HCT116 (cell line): ENCODE measurements around the gene P2RY14. TPM values are rescaled to one million over a fixed set of nuclear protein-coding genes. Genes with fewer than 3 reads are reported as not detected.

Source experiments
- ATAC-seq: fragments of 200-7000 bp; cut with Tn5 transposase; 2 replicates; pipeline ENCODE4 v1.9.1; 2020; ENCODE audit warnings: mild to moderate bottlenecking, moderate library complexity
- BruUV-seq: library from RNA; stranded (reverse); fragments of 400-500 nt; replicated peaks from 2 replicates; lab custom pipeline; 2021; lab: Mats Ljungman, UMichigan
- CTCF ChIA-PET: fragments of 300-600 bp; sonication (Branson Sonifier 250); formaldehyde crosslinking; loops from one replicate; lab custom pipeline; 2021; ENCODE audit warnings: antibody characterized with exemption; lab: Charles Lee
- POLR2A ChIA-PET: fragments of 300-600, 350-600 bp; sonication (Branson Sonifier 250); formaldehyde crosslinking; loops from one replicate; lab custom pipeline; 2021; ENCODE audit warnings: antibody characterized with exemption; lab: Charles Lee
- RAD21 ChIA-PET, 2 experiments: fragments of 300-600 bp; sonication (Branson Sonifier 250); formaldehyde crosslinking; loops; one replicate each; lab custom pipeline; 2023; ENCODE audit warnings: low total read pairs in 2 of 2; ENCODE audit not compliant: uncharacterized antibody in 2 of 2, unreplicated experiment in 2 of 2, low non-redundant PET in 1 of 2; lab: Charles Lee
- DNase-seq: peaks from one replicate; pipeline ENCODE4 v3.0.0-alpha.2; 2010; ENCODE audit warnings: low read depth, low spot score
- H2AFZ ChIP-seq: fragments of 200-600 bp; shearing (Covaris generic), sonication (generic); 2 replicates; pipeline ENCODE4 v1.6.1; 2017; ENCODE audit warnings: low read depth, mixed run types, mixed read lengths, antibody characterized with exemption, low read length; ENCODE audit not compliant: poor library complexity, severe bottlenecking
- H3K27ac ChIP-seq: 2 replicates; pipeline ENCODE4 v1.5.1; 2012; ENCODE audit warnings: low read depth, low read length
- H3K27me3 ChIP-seq: fragments of 200-600 bp; sonication (generic); 2 replicates; pipeline ENCODE4 v1.6.1; 2016; ENCODE audit warnings: mixed run types, low read length, mixed read lengths; ENCODE audit not compliant: insufficient read depth
- H3K36me3 ChIP-seq, 2 experiments: fragments of 200-500 bp in 1 of 2; fragments of 200-600 bp in 1 of 2; sonication (Bioruptor generic) in 1 of 2; sonication (generic) in 1 of 2; 2 replicates each; pipeline versions ENCODE4 v1.5.1 to v1.6.1; 2014 to 2016; ENCODE audit warnings: low read length in 2 of 2, inconsistent platforms in 1 of 2, mixed read lengths in 1 of 2, mixed run types in 1 of 2; ENCODE audit not compliant: insufficient read depth in 2 of 2, control insufficient read depth in 1 of 2
- H3K4me1 ChIP-seq, 2 experiments: fragments of 200-600 bp in 1 of 2; sonication (generic) in 1 of 2; 2 replicates each; pipeline versions ENCODE4 v1.5.1 to v1.6.1; 2012 to 2017; ENCODE audit warnings: low read length in 2 of 2, inconsistent platforms in 1 of 2, mild to moderate bottlenecking in 1 of 2, mixed read lengths in 1 of 2, mixed run types in 1 of 2, moderate library complexity in 1 of 2; ENCODE audit not compliant: insufficient read depth in 2 of 2, control insufficient read depth in 1 of 2
- H3K4me2 ChIP-seq: fragments of 200-600 bp; sonication (generic); 2 replicates; pipeline ENCODE4 v1.6.1; 2017; ENCODE audit warnings: mixed run types, low read length, mixed read lengths
- H3K4me3 ChIP-seq, 2 experiments: fragments of 200-600 bp in 1 of 2; sonication (generic) in 1 of 2; replicated peaks in 1 of 2; 2 replicates each; pipeline ENCODE4 v1.5.1; 2011 to 2016; ENCODE audit warnings: low read length in 2 of 2, control low read depth in 1 of 2, low read depth in 1 of 2, mild to moderate bottlenecking in 1 of 2, mixed read lengths in 1 of 2, mixed run types in 1 of 2
- H3K79me2 ChIP-seq: fragments of 200-600 bp; sonication (generic); 2 replicates; pipeline ENCODE4 v1.6.1; 2017; ENCODE audit warnings: mild to moderate bottlenecking, mixed run types, low read length, moderate library complexity, mixed read lengths; ENCODE audit not compliant: insufficient read depth
- H3K9ac ChIP-seq: fragments of 200-600 bp; sonication (generic); 2 replicates; pipeline ENCODE4 v1.6.1; 2016; ENCODE audit warnings: low read length, mixed read lengths
- H3K9me2 ChIP-seq: fragments of 200-600 bp; sonication (generic), shearing (Covaris generic); 2 replicates; pipeline ENCODE4 v1.6.1; 2017; ENCODE audit warnings: mixed run types, mild to moderate bottlenecking, moderate library complexity; ENCODE audit not compliant: insufficient read depth
- H3K9me3 ChIP-seq, 2 experiments: fragments of 200-500 bp in 1 of 2; fragments of 200-600 bp in 1 of 2; sonication (Bioruptor generic) in 1 of 2; sonication (generic) in 1 of 2; 2 replicates each; pipeline ENCODE4 v1.6.1; 2014 to 2017; ENCODE audit warnings: low read length in 2 of 2, mixed read lengths in 2 of 2, inconsistent platforms in 1 of 2, low read depth in 1 of 2, mild to moderate bottlenecking in 1 of 2, mixed run types in 1 of 2, moderate library complexity in 1 of 2; ENCODE audit not compliant: control insufficient read depth in 1 of 2, insufficient read depth in 1 of 2
- H4K20me1 ChIP-seq: fragments of 200-600 bp; sonication (generic), shearing (Covaris generic); 2 replicates; pipeline ENCODE4 v1.6.1; 2017; ENCODE audit warnings: mixed run types, mild to moderate bottlenecking, moderate library complexity; ENCODE audit not compliant: insufficient read depth
- EZH2phosphoT487 ChIP-seq: fragments of 200-600 bp; IDR thresholded peaks from 2 replicates; pipeline ENCODE4 v1.6.1; 2018; ENCODE audit warnings: antibody characterized with exemption, borderline replicate concordance
- FOSL1 ChIP-seq: IDR thresholded peaks from 2 replicates; pipeline ENCODE4 v1.6.1; 2012; ENCODE audit warnings: low read depth
- POLR2A ChIP-seq: IDR thresholded peaks from 2 replicates; pipeline ENCODE4 v1.7.0; 2011; ENCODE audit warnings: borderline replicate concordance; ENCODE audit not compliant: insufficient read depth, insufficient read length; ENCODE audit errors: extremely low read depth
- RAD21 ChIP-seq: IDR thresholded peaks from 2 replicates; pipeline ENCODE4 v1.6.1; 2012; ENCODE audit warnings: low read depth, mild to moderate bottlenecking
- SIN3A ChIP-seq: IDR thresholded peaks from 2 replicates; pipeline ENCODE4 v1.6.1; 2012; ENCODE audit warnings: low read depth
- YY1 ChIP-seq: IDR thresholded peaks from 2 replicates; pipeline ENCODE4 v1.6.1; 2011; ENCODE audit warnings: low read length, low read depth, moderate library complexity, mild to moderate bottlenecking; ENCODE audit not compliant: insufficient replicate concordance; ENCODE audit errors: extremely low read depth
- ZNF274 ChIP-seq: fragments of 200-500 bp; sonication (Bioruptor generic); IDR thresholded peaks from 2 replicates; pipeline ENCODE4 v1.6.1; 2014; ENCODE audit warnings: mild to moderate bottlenecking, low read depth, low read length, inconsistent platforms
- intact Hi-C: fragments of 100-400 bp; cut with micrococcal nuclease; formaldehyde crosslinking; loops from 2 replicates; pipeline ENCODE4 v1.10.0; 2022
- total RNA-seq: library from RNA; stranded (reverse); gene quantifications from one replicate; pipeline ENCODE4 v1.2.1, GENCODE V29; 2021; ENCODE audit not compliant: unreplicated experiment
- TF ChIP-seq, protein P1 (sequence below): IDR thresholded peaks from 2 replicates; pipeline ENCODE4 v1.6.1; 2011; ENCODE audit warnings: mild to moderate bottlenecking, low read length, moderate library complexity; ENCODE audit not compliant: insufficient replicate concordance; ENCODE audit errors: extremely low read depth
- TF ChIP-seq, protein P2 (sequence below), 3 experiments: fragments of 200-600 bp in 1 of 3; sonication (generic) in 1 of 3; IDR thresholded peaks in 2 of 3; conservative IDR thresholded peaks in 1 of 3; 2 replicates each; pipeline ENCODE4 v1.5.1; 2012 to 2017; ENCODE audit warnings: low read depth in 2 of 3, low read length in 2 of 3, antibody characterized with exemption in 1 of 3, borderline replicate concordance in 1 of 3, control low read depth in 1 of 3, mild to moderate bottlenecking in 1 of 3, mixed read lengths in 1 of 3, mixed run types in 1 of 3, moderate library complexity in 1 of 3; ENCODE audit not compliant: insufficient read depth in 1 of 3
- TF ChIP-seq, protein P3 (sequence below): IDR thresholded peaks from 2 replicates; pipeline ENCODE4 v1.6.1; 2012; ENCODE audit warnings: low read depth
- TF ChIP-seq, protein P4 (sequence below): IDR thresholded peaks from 2 replicates; pipeline ENCODE4 v1.6.1; 2012

Gene P2RY14
- total RNA-seq, 1 experiment from 2014 or later: not detected

DNA sequence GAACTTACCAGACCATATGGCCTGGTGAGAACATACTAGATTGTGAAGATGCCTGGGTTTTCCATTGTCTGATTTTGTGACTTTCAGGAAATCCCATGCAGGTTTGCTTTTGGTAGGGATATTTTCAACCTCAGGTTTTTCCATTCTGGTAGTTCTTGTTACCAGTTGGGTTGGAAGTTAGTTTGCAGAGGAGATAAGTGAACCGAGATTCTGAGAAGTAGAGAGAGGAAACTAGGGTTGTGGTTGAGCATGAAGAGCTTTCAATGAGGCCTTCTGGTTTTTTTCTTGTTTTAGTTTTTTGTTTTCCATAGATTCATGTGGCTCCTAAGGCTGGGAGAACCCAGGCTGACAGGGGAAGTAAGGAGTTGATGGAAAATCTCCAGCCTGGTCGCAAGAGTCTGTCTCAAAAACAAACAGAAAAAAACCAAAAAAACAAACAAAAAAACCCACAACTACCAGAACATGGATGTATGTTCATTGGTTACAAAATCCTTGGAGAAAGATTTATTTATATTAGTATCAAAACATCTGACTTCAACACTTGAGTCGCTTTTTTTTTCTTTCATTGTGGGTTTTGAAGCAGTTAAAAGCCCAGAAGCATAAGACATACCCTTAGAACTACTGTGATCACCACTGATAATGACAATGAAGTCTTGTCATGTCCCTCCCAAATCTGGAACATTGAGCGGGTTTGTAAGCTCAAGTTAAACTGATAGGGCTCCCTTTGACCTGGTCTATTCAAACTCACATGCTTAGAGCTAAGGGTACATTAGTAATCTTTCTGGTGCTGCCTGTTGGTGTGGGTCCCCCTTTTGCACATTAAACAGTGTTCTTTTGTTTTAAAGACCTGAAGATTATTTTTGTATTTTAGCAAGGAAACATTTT lies 78.5 kb downstream of the P2RY14 start:
- H3K9me3 ChIP-seq: no peaks in the 10 kb centered on the region
- H4K20me1 ChIP-seq: no peaks in the 10 kb centered on the region
- H3K4me3 ChIP-seq: no peak overlapping the region
- no peak overlapping the region for H3K9ac ChIP-seq
- CTCF ChIA-PET: no interaction called here
- H3K4me2 ChIP-seq: no peak overlapping the region
- TF ChIP-seq POLR2A (no peak), EZH2phosphoT487 (no peak), RAD21 (no peak), YY1 (no peak), FOSL1 (no peak), ZNF274 (no peak), SIN3A (no peak)
- TF ChIP-seq, protein P1, sequence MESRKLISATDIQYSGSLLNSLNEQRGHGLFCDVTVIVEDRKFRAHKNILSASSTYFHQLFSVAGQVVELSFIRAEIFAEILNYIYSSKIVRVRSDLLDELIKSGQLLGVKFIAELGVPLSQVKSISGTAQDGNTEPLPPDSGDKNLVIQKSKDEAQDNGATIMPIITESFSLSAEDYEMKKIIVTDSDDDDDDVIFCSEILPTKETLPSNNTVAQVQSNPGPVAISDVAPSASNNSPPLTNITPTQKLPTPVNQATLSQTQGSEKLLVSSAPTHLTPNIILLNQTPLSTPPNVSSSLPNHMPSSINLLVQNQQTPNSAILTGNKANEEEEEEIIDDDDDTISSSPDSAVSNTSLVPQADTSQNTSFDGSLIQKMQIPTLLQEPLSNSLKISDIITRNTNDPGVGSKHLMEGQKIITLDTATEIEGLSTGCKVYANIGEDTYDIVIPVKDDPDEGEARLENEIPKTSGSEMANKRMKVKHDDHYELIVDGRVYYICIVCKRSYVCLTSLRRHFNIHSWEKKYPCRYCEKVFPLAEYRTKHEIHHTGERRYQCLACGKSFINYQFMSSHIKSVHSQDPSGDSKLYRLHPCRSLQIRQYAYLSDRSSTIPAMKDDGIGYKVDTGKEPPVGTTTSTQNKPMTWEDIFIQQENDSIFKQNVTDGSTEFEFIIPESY: no peak
- TF ChIP-seq, protein P2, sequence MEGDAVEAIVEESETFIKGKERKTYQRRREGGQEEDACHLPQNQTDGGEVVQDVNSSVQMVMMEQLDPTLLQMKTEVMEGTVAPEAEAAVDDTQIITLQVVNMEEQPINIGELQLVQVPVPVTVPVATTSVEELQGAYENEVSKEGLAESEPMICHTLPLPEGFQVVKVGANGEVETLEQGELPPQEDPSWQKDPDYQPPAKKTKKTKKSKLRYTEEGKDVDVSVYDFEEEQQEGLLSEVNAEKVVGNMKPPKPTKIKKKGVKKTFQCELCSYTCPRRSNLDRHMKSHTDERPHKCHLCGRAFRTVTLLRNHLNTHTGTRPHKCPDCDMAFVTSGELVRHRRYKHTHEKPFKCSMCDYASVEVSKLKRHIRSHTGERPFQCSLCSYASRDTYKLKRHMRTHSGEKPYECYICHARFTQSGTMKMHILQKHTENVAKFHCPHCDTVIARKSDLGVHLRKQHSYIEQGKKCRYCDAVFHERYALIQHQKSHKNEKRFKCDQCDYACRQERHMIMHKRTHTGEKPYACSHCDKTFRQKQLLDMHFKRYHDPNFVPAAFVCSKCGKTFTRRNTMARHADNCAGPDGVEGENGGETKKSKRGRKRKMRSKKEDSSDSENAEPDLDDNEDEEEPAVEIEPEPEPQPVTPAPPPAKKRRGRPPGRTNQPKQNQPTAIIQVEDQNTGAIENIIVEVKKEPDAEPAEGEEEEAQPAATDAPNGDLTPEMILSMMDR (IDR thresholded peaks at IDR 0.05 in 2 of 3, conservative IDR thresholded peaks at IDR 0.05 in 1 of 3; ENCODE audit: borderline replicate concordance in 1 of 3, insufficient read depth in 1 of 3, low read depth in 2 of 3, low read length in 2 of 3): no peak
- TF ChIP-seq, protein P3, sequence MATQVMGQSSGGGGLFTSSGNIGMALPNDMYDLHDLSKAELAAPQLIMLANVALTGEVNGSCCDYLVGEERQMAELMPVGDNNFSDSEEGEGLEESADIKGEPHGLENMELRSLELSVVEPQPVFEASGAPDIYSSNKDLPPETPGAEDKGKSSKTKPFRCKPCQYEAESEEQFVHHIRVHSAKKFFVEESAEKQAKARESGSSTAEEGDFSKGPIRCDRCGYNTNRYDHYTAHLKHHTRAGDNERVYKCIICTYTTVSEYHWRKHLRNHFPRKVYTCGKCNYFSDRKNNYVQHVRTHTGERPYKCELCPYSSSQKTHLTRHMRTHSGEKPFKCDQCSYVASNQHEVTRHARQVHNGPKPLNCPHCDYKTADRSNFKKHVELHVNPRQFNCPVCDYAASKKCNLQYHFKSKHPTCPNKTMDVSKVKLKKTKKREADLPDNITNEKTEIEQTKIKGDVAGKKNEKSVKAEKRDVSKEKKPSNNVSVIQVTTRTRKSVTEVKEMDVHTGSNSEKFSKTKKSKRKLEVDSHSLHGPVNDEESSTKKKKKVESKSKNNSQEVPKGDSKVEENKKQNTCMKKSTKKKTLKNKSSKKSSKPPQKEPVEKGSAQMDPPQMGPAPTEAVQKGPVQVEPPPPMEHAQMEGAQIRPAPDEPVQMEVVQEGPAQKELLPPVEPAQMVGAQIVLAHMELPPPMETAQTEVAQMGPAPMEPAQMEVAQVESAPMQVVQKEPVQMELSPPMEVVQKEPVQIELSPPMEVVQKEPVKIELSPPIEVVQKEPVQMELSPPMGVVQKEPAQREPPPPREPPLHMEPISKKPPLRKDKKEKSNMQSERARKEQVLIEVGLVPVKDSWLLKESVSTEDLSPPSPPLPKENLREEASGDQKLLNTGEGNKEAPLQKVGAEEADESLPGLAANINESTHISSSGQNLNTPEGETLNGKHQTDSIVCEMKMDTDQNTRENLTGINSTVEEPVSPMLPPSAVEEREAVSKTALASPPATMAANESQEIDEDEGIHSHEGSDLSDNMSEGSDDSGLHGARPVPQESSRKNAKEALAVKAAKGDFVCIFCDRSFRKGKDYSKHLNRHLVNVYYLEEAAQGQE: no peak
- TF ChIP-seq, protein P4, sequence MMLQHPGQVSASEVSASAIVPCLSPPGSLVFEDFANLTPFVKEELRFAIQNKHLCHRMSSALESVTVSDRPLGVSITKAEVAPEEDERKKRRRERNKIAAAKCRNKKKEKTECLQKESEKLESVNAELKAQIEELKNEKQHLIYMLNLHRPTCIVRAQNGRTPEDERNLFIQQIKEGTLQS: no peak
- no peak for DNase-seq
- no peaks in the 10 kb centered on the region for H3K79me2 ChIP-seq
- H3K9me2 ChIP-seq: 0 out of 2 replicates have a peak, but pooled peaks cover 3% of the 10 kb centered on the region
- RAD21 ChIA-PET: no interaction called here
- no peaks in the 10 kb centered on the region for H3K36me3 ChIP-seq
- BruUV-seq: no TSS peak
- no peaks in the 10 kb centered on the region for H3K4me1 ChIP-seq
- POLR2A ChIA-PET: interaction anchor here (1.0 kb wide), 1 partner anchor 10 kb away, joined by 3 read pairs; no protein-coding TSS in a partner anchor
- intact Hi-C loops: no loop called here
- H3K27ac ChIP-seq: no peak overlapping the region
- ATAC-seq: no peak
- no peaks in the 10 kb centered on the region for H3K27me3 ChIP-seq
- no peak overlapping the region for H2AFZ ChIP-seq
